Measurements from ENCODE around the gene LTN1. TPM values are rescaled to one million over a fixed set of nuclear protein-coding genes. Genes with fewer than 3 reads are reported as not detected.

Gene LTN1
- total and polyA plus RNA-seq, 2 of the 13 experiments (the other 11 are each of a cell fraction or from before 2014, with no cell fraction given), result 6.7 to 24.6 TPM

DNA sequence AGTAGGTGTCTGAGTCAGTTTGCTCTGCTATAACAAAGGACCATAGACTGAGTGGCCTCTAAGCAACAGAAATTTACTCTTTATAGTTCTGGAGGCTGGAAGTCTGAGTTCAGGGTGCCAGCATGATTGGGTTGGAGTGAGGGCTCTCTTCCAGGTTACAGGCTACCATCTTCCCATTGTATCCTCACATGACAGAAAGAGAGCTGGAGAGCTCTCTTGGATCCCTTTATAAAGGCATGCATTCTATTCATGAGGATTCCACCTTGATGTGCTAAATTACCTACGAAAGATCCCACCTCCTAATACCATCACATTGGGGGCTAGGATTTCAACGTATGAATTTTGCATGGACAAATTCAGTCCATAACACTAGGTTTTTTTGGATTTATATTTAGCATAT, 79.6 kb downstream of the LTN1 start (continued):
- TF ChIP-seq, protein P1, sequence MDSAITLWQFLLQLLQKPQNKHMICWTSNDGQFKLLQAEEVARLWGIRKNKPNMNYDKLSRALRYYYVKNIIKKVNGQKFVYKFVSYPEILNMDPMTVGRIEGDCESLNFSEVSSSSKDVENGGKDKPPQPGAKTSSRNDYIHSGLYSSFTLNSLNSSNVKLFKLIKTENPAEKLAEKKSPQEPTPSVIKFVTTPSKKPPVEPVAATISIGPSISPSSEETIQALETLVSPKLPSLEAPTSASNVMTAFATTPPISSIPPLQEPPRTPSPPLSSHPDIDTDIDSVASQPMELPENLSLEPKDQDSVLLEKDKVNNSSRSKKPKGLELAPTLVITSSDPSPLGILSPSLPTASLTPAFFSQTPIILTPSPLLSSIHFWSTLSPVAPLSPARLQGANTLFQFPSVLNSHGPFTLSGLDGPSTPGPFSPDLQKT (CRISPR knock-in tag; IDR thresholded peaks at IDR 0.05; ENCODE audit: borderline replicate concordance), result no peak

DNA sequence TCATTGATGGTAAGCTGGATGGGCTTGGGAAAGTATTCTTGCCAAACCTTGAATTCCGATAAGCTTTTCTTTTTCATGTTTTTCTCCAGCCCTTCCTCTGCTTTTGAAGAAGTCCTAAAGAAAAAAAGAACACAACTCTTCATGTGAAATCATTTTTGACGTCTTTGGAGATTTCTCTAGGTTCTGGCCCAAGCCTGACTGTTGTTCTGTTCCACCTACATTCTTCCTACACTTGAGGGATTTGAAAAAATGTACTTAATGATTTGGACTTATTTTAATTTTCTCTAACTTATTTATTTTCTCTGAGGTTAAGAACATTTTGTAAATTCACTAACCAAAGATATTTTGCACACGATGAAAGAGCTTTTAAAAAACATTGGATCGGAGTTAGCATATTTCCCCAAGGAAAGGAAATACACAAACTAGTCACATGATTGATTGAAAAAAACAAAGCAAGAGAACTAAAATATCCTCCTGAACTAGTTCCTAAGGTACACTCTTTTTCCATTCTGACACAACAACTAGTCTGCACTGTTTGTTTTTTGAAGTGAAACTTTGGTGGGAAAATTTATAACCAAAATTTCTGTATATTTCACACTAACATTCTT, 82.3 kb downstream of the LTN1 start:
- Histone ChIP-seq H3K27ac (ENCODE audit: extremely low read length, insufficient read depth, low read length) (no peak overlapping the region), H3K79me2 (ENCODE audit: insufficient read depth, low read length) (no peaks in the 10 kb centered on the region), H3K36me3 (replicated peaks in 1 of 2; ENCODE audit: control insufficient read depth in 1 of 2, insufficient read depth in 2 of 2, low read length in 2 of 2) (no peaks in the 10 kb centered on the region), H3K27me3 (ENCODE audit: control insufficient read depth in 1 of 2, insufficient read depth in 2 of 2, low read length in 2 of 2) (no peaks in the 10 kb centered on the region), H3K9ac (ENCODE audit: insufficient read depth, low read depth, low read length) (no peak overlapping the region), H3K9me3 (ENCODE audit: low read length) (no peaks in the 10 kb centered on the region), H3K4me3 (replicated peaks in 1 of 3; ENCODE audit: insufficient read depth in 1 of 3, low read depth in 2 of 3, low read length in 3 of 3) (no peak overlapping the region), H4K20me1 (ENCODE audit: insufficient read depth, low read length) (no peaks in the 10 kb centered on the region), H2AFZ (ENCODE audit: low read length) (no peak overlapping the region), H3K4me1 (ENCODE audit: insufficient read depth, low read length) (no peaks in the 10 kb centered on the region), H3K4me2 (ENCODE audit: low read depth, low read length) (no peak overlapping the region)
- ATAC-seq (no peak), DNase-seq (ENCODE audit: low spot score) (no peak), FAIRE-seq (no peak)
- no TSS peak for BruUV-seq (replicated peaks)
- in situ Hi-C loops (cut with HindIII; ENCODE audit: extremely low pct_ligation_motif_present, low pct_unique_long_range_greater_than_20kb), result no loop called here
- 34% methylated on average over 4 of the region's 4 CpGs for WGBS (ENCODE audit: low lambda C conversion rate)
- POLR2A ChIA-PET, result no interaction called here
- intact Hi-C loops (cut with micrococcal nuclease; ENCODE audit: unreplicated experiment), result no loop called here
- CTCF ChIA-PET (ENCODE audit: low intra/inter-chr PET ratio, low total read pairs), result no interaction called here
- TF ChIP-seq MED8 (CRISPR knock-in tag; IDR thresholded peaks at IDR 0.05; ENCODE audit: insufficient replicate concordance), result no peak
- no peak for TF ChIP-seq TEAD3 (CRISPR knock-in tag; optimal IDR thresholded peaks at IDR 0.05; ENCODE audit: borderline replicate concordance)
- no peak for TF ChIP-seq ZNF282 (IDR thresholded peaks at IDR 0.05; ENCODE audit: partially characterized antibody)
- no peak for TF ChIP-seq KAT7 (CRISPR knock-in tag; IDR thresholded peaks at IDR 0.05; ENCODE audit: borderline replicate concordance)
- TF ChIP-seq FOXA3 (CRISPR knock-in tag; IDR thresholded peaks at IDR 0.05), result no peak
- TF ChIP-seq, protein P2, sequence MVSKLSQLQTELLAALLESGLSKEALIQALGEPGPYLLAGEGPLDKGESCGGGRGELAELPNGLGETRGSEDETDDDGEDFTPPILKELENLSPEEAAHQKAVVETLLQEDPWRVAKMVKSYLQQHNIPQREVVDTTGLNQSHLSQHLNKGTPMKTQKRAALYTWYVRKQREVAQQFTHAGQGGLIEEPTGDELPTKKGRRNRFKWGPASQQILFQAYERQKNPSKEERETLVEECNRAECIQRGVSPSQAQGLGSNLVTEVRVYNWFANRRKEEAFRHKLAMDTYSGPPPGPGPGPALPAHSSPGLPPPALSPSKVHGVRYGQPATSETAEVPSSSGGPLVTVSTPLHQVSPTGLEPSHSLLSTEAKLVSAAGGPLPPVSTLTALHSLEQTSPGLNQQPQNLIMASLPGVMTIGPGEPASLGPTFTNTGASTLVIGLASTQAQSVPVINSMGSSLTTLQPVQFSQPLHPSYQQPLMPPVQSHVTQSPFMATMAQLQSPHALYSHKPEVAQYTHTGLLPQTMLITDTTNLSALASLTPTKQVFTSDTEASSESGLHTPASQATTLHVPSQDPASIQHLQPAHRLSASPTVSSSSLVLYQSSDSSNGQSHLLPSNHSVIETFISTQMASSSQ (IDR thresholded peaks at IDR 0.05; ENCODE audit: low read depth), result no peak
- TF ChIP-seq, protein P2 (CRISPR knock-in tag; IDR thresholded peaks at IDR 0.05; ENCODE audit: borderline replicate concordance), result no peak
- TF ChIP-seq, protein P3, sequence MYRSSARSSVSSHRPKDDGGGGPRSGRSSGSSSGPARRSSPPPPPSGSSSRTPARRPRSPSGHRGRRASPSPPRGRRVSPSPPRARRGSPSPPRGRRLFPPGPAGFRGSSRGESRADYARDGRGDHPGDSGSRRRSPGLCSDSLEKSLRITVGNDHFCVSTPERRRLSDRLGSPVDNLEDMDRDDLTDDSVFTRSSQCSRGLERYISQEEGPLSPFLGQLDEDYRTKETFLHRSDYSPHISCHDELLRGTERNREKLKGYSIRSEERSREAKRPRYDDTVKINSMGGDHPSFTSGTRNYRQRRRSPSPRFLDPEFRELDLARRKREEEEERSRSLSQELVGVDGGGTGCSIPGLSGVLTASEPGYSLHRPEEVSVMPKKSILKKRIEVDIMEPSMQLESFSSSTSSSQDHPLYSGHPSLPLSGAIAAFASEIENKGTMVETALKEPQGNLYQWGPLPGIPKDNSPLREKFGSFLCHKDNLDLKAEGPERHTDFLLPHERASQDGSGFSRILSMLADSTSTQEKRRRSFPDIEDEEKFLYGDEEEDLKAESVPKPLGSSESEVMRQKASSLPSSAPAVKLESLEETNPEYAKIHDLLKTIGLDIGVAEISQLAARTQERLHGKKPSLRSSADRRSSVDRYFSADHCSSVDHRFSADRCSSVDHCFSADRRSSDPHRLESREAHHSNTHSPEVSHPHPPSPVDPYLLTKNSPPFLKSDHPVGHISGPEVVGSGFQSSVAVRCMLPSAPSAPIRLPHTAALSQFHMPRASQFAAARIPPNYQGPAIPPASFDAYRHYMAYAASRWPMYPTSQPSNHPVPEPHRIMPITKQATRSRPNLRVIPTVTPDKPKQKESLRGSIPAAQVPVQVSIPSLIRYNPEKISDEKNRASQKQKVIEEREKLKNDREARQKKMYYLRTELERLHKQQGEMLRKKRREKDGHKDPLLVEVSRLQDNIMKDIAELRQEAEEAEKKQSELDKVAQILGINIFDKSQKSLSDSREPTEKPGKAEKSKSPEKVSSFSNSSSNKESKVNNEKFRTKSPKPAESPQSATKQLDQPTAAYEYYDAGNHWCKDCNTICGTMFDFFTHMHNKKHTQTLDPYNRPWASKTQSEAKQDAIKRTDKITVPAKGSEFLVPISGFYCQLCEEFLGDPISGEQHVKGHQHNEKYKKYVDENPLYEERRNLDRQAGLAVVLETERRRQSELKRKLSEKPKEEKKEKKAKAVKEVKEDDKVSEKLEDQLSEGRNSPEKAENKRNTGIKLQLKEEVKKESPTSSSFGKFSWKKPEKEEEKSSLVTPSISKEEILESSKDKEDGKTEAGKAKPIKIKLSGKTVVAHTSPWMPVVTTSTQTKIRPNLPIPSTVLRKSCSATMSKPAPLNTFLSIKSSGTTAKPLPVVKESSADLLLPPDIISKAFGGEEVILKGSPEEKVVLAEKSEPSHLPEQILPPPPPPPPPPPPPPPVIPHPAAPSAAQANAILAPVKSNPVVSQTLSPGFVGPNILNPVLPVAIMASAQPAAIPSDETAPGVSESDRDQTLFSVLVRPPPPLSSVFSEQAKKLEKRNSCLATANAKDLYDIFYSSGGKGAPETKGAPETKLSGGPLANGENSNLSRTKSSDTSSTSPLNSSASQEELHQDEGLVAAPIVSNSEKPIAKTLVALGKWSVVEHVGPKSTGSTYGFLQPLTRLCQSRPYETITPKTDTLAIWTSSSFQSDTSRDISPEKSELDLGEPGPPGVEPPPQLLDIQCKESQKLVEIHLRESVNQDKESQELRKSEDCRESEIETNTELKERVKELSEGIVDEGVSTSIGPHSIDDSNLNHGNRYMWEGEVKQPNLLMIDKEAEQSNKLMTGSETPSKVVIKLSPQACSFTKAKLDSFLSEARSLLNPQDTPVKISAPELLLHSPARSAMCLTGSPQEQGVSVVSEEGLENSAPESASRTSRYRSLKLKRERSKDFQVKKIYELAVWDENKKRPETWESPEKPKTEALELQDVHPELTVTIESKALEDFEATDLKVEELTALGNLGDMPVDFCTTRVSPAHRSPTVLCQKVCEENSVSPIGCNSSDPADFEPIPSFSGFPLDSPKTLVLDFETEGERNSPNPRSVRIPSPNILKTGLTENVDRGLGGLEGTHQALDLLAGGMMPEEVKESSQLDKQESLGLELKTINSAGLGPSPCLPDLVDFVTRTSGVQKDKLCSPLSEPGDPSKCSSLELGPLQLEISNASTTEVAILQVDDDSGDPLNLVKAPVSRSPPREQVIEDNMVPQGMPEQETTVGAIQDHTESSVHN (CRISPR knock-in tag; IDR thresholded peaks at IDR 0.05), result no peak

Data from HepG2 (cell line).